ENCODE results near the gene PIP5K1B. TPM values are rescaled to one million over a fixed set of nuclear protein-coding genes. Genes with fewer than 3 reads are reported as not detected.
A peak's percentile ranks its signal among the peaks of the same experiment; 100 is the strongest.

Gene PIP5K1B
- total and polyA plus RNA-seq, 2 of the 13 experiments (the other 11 are each of a cell fraction or from before 2014, with no cell fraction given): 15.8 to 17.5 TPM

- TF ChIP-seq ZBTB39 (CRISPR knock-in tag; IDR thresholded peaks at IDR 0.05) (no peak), SIN3A (IDR thresholded peaks at IDR 0.05; ENCODE audit: borderline replicate concordance, low read depth, low read length) (peak; percentile 62; the same call in 1 of the 2 replicates), KDM3A (CRISPR knock-in tag; IDR thresholded peaks at IDR 0.05; ENCODE audit: low read depth) (no peak; the same call in 1 of the 2 replicates), ZBTB14 (CRISPR knock-in tag; IDR thresholded peaks at IDR 0.05) (peak; percentile 75), CCAR2 (optimal IDR thresholded peaks at IDR 0.05; ENCODE audit: low read depth, low read length) (no peak), TP53 (CRISPR knock-in tag; conservative IDR thresholded peaks at IDR 0.05) (0 out of 2 replicates have a peak, but pooled peaks have one; percentile 9), ZNF777 (CRISPR knock-in tag; IDR thresholded peaks at IDR 0.05) (no peak), DMAP1 (CRISPR knock-in tag; IDR thresholded peaks at IDR 0.05) (peak; percentile 78; the same call in 1 of the 2 replicates), NR2C2 (CRISPR knock-in tag; IDR thresholded peaks at IDR 0.05; ENCODE audit: borderline replicate concordance) (no peak), ISX (CRISPR knock-in tag; conservative IDR thresholded peaks at IDR 0.05) (no peak), ADNP (CRISPR knock-in tag; IDR thresholded peaks at IDR 0.05) (no peak), AKAP8 (CRISPR knock-in tag; IDR thresholded peaks at IDR 0.05) (no peak), ARID3A (IDR thresholded peaks at IDR 0.05; ENCODE audit: low read depth, low read length) (peak; percentile 69), ZBTB7A (CRISPR knock-in tag; IDR thresholded peaks at IDR 0.05) (peak; percentile 66; the same call in 1 of the 2 replicates), ZBTB3 (CRISPR knock-in tag; IDR thresholded peaks at IDR 0.05; ENCODE audit: borderline replicate concordance, low read depth) (no peak), ZNF18 (CRISPR knock-in tag; IDR thresholded peaks at IDR 0.05; ENCODE audit: insufficient replicate concordance) (no peak), HMGXB4 (CRISPR knock-in tag; IDR thresholded peaks at IDR 0.05; ENCODE audit: borderline replicate concordance in 1 of 2, low read depth in 1 of 2) (peak; percentile 92 to 97), TBL1XR1 (IDR thresholded peaks at IDR 0.05; ENCODE audit: borderline replicate concordance, low read length, partially characterized antibody) (no peak), ZNF674 (CRISPR knock-in tag; IDR thresholded peaks at IDR 0.05; ENCODE audit: low read depth) (peak; percentile 75; the same call in 1 of the 2 replicates), THAP11 (CRISPR knock-in tag; IDR thresholded peaks at IDR 0.05) (peak; percentile 93)
Observed at GRCh38 chr9:68779558-68780379, 74.7 kb downstream of the PIP5K1B start (continued).
